ENCODE data around the gene NR3C1.

The NR3C1 gene

DNA sequence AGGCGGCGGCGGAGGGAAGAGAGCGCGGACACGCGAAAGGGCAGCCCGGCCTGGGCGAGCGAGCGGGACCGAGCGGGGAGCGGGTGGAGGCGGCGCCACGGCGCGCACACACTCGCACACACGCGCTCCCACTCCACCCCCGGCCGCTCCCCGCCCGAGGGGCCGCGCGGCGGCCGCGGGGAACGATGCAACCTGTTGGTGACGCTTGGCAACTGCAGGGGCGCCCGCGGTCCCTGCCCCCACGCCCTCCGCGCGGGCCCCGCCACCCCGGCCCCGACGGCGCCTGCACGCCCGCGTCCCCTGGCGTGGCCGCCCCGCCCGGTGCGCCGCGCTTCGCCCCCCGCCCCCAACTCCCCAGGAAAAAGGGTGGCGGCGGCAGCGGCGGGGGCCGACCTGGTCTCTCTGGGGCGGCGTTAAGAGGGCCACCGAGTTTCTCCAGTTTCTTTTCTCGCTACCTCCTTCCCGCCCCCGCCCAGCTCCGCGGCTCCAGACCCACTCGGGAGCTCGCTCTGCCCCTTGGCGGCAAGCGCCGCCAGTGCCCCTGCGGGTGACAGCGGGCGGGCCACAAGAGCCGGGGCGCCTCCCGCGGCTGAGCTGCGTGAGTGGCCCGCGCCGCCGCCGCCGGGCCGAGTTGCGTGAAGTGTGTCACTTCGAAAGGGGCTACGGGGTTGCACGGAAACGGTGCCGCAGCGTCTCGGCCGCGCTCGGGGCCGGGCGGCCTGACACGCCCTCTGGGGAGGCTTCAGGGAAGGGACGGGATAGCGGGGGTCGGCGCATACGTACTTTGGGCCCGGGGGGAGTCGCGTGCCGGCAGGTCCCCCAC lies at the start of gene NR3C1:
NR3C1 (minus strand) TSS at position 94 of the 823 bp plus-strand sequence. CDS start 2,847 bp downstream, outside the sequence.
- peak; percentile 84 to 89 for DNase-seq

DNA sequence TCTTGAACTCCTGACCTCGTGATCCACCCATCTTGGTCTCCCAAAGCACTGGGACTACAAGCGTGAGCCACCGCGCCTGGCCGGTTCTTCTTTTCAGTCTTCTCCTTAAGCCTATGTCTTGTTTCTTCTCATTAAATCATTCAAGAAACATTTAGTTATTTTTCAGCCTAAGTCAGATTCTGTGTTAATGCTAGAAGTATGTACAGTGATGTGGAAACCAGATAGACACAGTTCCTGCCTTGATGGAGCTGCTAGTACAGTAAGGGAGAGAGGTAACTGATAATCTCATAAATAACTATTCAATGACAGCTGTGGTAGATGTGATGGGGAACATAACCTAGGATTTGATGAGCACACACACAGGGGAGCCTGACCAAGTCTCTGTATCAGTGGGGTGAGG lies 46.3 kb upstream of the NR3C1 start:
- DNase-seq = no peak

DNA sequence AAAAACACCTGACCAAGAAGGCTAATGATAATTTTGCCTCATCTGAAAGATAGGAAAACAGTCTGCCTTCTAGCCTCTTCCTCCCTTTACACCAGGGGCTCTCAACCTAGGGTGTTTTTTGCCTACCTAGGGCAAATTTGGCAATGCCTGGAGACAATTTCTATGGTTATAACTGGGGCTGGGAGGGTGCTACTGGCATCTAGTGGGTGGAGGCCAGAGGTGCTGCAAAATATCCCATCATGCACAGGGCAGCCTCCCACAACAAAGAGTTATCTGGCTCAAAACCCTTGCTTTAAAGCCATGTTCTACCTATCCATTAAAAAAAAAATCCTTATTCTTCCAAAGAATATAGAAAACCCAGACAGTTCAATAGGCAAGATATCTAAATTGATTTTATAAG lies 45.0 kb upstream of the NR3C1 start:
- DNase-seq = no peak

DNA sequence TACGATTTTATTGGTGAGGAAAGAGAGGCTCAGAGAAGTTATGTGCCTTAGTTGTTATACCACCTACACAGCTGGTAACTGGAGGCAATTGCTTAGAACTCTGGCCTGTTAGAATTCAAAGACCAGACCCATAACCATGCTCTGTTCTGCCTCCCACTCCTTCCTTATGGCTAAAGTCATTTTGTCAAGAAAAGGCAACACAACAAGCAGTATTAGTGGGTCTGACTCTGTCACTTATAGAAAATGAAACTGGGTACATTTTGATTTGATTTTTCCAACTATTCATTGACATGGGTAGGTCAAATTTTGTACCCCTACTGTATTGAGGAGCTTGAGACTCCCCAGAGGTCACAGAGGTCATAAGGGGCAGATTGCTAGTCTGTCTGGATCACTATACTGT lies 44.5 kb upstream of the NR3C1 start:
- no peak for DNase-seq

DNA sequence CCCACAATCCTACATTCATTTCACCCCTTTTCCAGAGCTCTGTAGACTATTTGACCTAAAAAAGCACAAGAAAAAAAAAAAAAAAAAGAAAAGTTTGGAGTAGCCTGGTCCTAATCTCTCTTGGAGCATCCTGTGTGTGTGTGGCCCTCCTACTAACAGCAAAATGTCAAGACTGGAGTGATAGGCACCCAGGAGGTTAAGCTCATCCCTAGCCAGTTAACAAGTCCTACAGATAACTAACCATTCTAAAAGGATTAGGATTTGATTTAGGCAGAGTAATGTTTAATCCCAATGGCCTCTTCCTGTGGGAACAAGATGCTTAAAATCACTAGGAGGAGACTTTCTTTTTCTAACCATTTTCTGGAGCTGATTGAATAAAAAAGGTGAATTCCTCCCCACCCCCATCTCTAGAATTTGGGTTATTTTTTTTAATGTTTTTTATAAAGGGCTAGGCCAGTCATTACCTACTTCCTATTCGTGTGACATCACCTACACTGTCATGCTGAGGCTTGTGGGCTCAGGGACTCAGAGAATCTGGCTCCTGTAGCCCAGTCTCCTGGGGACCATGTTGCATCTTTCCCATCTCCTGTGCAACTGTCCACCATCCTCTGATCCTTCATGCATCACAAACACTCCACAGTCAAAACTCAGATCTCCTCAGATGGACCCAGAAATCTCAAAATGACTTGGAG lies 43.2 kb upstream of the NR3C1 start:
- no peak for DNase-seq

DNA sequence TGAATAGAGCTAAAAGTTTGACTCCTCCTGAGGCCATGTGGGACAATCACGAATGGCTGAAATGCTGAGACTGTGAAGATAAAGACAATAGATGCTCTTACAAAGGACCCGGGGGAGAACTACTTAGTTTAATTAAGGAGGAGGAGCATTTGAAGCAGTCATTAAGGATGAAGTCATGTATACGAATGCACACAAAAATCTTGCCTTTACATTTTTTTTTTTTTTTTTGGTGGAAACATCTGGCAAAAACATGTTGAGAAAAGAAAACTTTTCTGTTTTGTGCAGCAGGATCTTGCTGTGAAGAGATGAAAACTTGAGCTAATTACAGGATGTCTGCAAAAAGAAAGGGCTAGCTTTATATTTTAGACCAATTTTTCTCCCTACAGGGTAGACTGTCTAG lies 42.3 kb upstream of the NR3C1 start:
- no peak for DNase-seq

DNA sequence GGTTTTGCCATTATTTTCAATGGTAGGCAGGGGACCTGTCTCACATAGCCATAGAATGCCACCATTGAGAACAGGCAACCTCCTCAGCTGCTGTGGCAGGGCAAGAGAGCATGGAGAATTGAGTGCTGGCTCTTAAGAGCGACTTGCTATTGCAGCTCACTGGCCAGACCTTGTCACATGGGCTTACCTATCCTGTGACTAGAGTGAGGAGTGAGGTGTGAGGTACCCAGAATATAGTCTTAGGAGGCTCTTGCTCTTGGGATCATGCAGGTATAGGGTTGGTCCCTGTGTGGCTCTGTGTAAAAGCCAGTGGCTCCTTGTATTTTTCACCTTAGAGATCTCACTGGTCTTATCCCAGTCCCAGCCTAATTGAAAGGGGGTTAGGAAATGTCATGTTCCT lies 39.8 kb upstream of the NR3C1 start:
- no peak for DNase-seq

DNA sequence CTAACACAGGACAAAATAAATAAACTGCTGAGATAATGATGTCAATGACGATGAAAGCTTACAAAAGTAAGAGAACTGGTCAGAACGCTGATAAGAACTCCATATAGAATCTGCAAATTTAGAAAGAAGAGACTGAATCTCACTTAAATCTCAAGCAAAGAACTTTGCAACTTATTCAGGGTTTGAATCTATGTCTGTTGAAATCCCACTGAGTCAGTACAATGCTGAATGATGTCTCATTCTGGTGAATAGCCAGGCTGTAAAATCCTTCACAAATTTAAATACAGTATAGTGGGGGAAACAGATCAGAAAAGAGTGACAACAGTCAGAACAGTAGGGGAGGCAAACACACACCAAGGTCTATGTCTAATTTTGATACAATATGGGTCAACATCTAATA lies 38.9 kb upstream of the NR3C1 start:
- no peak for DNase-seq

DNA sequence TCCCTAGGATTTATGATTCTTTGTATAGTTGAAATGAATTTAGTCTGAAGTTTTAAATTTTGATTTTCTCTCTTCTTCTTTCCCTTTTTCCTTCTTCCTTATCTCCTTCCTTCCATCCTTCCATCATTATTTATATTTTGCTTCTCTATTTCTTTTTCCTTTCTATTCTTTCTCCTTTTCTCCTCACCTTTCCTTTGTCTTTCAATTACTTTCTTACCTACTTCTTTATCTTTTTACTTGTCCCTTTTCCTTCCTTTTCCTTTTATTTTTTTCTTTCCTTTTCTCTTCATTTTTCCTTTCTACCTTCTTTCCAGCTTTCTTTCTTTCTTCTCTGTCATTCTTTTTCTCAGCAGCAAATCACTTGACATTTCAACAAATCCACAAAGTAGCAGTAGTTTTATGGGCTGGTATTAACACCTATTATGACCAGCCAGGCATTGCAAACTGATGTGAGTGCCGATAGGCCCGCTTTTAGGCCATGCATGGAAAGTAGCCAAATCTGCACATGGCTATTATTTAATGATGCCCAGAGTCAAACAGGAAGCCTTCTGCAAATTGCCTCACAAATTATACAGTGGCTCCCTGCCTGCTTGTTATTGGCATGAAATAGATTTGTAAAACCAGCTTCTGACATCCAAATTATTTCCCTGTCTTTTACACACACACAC lies 37.1 kb upstream of the NR3C1 start:
- no peak for DNase-seq

DNA sequence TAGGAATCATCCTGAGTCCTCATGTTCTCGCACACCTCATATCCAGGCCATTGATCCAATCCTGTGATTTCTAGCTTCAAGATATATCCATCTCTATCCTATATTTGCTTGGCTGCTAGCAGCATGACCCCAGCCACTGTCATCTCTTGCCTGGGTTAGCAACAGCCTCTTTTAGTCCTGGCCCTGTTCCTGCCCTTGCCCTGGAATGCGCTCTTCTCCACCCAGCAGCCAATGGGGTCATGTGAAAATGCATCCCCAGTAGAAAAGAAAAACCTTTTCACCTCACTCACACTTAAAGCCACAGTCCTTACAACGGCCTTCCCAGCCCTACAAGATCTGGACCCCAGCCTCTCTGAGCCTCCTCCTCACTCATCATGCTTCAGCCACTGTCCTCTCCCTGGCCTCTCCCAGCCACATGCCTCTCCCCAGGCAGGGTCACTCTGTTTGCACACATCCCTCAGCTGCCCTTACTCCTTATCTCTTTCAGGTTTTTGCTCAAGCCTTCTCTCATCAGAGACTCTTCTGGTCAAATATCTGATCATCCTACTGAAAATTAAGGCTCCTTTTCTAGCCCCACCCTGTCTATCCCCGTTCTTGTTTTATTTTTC lies 34.3 kb upstream of the NR3C1 start:
- DNase-seq = no peak

DNA sequence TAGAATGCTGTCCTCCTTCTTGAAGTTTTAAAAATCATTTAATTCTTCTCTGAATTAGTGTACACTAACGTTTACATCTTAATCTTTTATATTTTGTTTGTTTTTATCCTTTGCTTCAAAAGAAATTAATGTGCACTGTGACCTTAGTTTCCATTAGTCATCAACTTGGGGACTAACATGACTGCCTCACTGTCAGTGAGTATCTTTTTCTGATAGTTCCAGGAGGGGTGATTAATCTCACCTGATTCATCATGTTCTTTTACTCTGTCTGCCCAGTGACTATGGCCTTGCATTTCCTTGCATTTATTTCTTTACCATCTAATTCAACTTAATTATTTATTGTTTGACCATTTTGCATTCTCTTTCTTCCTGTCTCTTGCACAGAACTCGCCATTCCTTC lies 33.4 kb upstream of the NR3C1 start:
- no peak for DNase-seq

DNA sequence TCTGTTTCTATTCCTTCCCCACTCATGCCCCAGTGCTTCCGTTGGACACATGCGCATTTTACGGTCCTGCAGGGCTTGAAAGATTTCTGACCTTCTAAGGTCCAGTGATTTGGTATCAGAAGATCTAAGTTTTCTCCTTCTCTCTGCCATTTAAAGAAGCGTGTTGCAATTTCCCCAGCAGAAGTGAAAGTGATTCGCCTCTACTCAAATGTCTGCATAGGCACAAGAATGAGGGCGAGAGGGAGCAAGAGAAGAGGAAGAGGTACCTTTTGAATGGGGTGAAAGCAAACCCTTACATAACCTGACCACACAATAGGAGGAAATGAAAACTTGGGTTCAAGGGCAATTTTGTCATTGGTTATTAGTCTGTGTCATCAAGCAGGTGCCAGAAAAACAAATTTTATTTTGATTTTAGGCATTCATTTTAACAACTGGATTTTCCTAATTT lies 31.7 kb upstream of the NR3C1 start:
- peak; percentile 34 to 36 for DNase-seq

DNA sequence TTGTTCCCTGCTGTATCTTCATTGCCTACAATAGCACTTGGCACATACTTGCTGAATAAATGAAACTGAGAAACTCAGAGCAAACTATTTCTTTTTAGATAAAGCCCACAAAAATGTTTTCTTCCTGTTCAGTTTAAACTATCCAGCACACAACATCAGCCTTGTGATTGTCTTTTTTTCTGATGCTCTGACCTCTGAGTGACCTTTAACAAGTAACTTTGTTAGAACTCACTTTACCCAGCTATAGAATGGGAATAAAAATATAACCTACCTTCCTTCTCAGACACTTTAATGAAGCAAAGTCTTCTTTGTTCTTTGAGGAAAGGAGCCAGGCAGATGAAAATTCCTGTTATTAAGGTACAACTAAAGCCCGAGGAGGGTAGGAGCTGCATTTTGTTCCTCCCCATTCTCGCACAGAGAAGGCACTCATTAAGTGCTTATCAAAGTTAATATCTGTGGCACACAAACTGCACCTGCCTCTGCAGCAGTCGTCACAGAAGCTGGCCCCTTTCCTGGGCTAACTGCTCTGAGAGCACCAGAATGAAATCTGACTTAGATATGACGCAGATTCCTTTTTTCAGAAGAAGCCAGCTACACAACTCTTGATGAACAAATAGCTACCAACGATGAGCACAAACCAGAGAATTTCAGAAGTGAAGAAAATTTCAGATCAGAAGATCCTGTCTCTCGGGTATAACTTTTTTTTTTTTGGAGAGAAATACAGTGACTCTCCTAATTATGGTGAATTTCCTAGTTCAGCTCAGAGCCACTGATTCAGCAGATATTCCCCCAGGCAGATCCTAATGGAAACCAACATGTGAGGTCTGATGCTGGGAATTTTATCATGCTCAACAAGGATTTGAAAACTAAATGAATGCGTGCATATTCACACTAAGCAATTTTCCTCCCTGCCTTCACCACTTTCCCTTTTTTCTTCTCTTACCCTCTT lies 31.0 kb upstream of the NR3C1 start:
- peak; percentile 47 to 57 for DNase-seq

DNA sequence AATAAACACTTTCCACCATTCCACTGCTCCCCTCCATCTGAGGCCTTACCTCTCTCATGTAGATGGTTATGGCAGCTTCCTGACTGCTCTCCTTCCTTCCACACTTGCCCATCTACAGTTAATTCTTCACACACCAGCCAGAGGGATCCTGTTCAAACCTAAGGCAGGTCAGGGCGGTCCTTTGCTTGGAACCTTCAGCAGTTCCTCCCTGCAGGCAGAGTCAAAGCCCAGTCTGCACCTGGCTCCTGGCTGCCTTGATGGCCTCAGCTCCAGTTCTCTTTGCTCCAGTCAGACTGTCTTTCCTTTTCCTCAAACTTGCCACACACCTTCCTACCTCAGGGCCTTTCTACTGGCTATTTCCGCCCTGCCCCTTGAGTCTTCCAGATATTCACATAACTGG lies 30.2 kb upstream of the NR3C1 start:
- no peak for DNase-seq

DNA sequence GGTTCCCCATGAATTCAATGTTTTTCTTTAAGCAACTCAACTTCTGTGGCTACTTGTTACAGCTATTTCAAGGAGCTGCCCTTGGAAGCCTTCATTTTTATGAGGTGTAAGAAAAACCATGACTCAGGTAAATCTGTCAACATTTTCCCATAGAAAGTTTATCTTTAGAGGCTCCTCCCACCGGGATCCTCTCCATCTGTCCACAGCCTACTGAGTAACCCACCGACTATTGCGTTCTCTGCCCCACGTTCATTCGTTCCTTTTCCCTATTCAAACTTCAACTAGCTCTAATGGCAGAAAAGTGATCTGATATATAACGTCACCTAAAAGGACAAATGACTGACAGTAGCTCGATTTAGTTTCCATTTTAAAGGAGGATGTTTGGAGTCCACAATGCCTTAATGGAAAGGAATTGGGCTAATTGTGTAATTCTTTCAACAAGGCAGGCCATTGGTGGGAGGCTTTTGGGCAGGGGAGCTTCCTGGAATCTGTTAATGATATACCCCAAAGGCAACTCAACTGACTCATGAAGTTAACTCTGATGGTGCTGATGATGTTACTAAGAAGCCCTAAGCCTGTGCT lies 29.3 kb upstream of the NR3C1 start:
- DNase-seq = no peak

DNA sequence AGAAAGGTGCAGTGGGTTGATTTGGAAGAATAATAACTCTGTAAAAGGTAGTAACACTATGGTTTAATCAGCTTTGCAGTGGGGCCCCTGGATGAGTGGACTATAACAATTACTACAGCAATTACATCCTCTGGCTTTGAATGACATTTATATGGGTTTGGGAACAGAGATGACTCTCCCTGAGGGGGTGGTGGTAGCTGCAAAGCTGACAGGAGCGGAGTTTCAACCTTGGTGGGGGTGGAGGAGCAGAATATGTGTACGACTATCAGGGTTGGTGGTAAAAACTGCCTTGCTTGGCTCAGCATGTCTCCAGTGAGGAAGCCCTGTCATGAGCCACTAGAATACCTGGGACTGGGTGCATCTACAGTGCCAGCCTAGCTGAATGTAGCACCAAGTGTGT lies 28.3 kb upstream of the NR3C1 start:
- DNase-seq = peak in 1 of 2 donors; percentile 10

DNA sequence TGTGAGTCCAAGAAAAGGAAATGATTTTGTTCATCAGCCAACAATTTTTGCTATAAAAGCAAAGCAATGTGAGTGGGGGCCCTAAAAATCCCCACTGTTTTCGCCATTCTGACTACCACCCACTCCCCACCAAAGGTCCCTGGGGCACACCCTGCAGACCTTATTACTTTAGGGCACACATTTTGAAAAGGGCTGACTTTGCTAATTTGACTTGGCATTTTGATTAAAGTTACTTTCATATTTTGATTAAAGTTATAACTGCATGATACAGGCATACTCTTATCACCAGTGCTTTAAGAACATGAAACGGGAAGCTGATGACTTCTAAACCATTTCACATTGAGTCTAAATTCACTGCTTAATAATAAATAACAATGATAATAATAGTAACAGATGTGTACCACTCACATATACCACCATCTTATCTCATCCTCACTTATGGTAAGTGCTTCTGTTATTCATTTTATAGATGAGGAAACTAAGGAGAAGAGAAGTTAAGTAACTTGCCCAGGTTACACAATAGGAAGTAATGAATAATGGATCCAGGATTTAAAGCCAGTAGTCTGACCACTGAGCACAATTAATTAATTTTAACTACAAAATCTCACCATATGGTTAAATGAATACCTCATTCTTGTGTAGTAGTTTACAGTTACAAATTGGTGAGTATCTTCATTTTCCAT lies 25.4 kb upstream of the NR3C1 start:
- DNase-seq = no peak

DNA sequence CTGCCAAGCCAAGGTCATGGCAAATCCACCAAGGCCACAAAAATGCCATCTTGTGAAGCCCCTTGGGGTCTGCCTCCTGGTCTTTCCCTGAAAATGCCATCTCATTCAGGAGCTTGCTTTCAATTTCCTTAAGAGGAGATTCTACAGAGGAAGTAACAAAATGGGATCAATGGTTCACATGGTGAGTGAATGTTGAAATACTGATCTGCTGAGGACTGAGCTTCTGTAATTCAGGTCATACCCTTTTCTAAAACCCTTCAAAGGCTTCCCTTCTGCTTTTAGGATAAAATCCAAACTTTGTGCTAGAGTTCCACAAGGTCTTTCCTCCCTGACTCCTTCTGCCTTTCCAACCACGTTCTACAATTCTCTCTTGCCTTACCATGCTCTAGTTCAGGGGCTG lies 24.7 kb upstream of the NR3C1 start:
- DNase-seq = no peak

DNA sequence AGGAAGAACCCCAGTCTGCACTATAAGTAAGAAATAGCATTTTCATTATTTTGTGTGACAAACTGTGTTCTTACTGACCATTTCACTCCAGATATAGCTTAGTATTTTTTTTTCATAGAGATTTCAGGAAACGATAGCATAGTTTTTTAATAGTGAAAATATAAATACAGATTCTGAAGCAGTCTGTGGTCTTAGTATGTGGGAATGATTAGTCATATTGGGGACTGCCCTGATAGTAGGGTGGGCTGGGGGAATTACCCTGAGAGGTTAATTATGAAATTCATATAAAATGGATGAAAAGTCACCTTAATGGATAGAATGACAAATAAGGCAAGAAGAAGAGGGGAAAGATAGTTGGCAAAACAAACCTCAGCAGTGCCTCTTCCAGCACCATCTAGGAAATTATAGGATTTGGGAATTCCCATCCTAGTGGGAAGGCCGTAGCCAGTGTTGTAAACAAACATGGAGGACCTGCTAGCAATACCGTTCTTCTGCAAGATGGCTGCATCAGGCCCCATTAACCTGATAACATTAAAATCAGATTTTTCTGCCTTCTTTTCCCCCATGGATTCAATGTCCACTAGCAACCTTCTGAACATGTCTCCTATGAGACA lies 23.7 kb upstream of the NR3C1 start:
- peak in 1 of 2 donors; percentile 14 for DNase-seq

DNA sequence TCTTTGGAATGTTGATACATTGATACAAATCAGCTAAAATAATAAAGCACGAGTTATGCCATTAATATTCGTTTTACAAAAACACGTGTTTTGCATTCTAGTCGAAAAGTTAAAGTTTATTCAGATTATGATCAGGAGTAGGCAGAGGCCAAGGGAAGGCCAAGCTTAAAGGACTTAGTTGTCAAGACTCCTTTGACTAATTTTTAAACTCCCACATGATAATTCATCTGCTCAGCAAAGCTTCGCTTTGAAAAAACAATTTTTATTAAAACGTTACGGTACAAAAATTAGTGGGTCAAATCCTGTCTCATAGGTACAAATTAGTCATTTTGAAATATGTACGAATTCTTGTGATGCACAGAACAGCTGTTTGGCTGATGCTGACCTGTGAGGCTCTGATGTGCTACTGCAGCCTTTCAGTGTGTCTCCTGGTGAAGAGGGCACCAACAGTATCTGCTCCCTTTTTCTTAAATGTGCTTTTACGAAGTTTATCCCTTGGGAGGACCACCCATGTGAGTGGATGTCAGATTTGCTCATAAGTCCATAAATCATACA lies 23.0 kb upstream of the NR3C1 start:
- no peak for DNase-seq
